H1 (cell line): Measurements from ENCODE around the gene ANKRD2.

Source experiments
- CREB1 ChIP-seq: IDR thresholded peaks from 2 replicates; pipeline ENCODE4 v1.6.1; 2012; ENCODE audit warnings: inconsistent platforms
- EP300 ChIP-seq, 2 experiments: IDR thresholded peaks; 1 replicate in 1 of 2; 2 replicates in 1 of 2; pipeline ENCODE4 v1.6.1; 2011 to 2012; ENCODE audit warnings: low read depth in 2 of 2, low read length in 2 of 2, mild to moderate bottlenecking in 2 of 2, borderline replicate concordance in 1 of 2, inconsistent platforms in 1 of 2, moderate library complexity in 1 of 2
- HDAC6 ChIP-seq: IDR thresholded peaks from one replicate; pipeline ENCODE4 v1.7.1; 2012; ENCODE audit warnings: low read depth, mild to moderate bottlenecking, inconsistent platforms, low read length, moderate library complexity
- MAFK ChIP-seq: IDR thresholded peaks from 2 replicates; pipeline ENCODE4 v1.6.1; 2012; ENCODE audit warnings: low read depth, mild to moderate bottlenecking, improper control_type of control experiment, low read length
- NRF1 ChIP-seq: IDR thresholded peaks from 2 replicates; pipeline ENCODE4 v1.6.1; 2011; ENCODE audit warnings: mild to moderate bottlenecking, low read depth, low read length, improper control_type of control experiment
- PHF8 ChIP-seq: fragments of 200-600 bp; sonication (generic); conservative IDR thresholded peaks from 2 replicates; pipeline ENCODE4 v1.7.1; 2012; ENCODE audit warnings: low read depth, mild to moderate bottlenecking, inconsistent platforms, low read length, moderate library complexity
- POLR2A ChIP-seq, 2 experiments: IDR thresholded peaks; 1 replicate in 1 of 2; 2 replicates in 1 of 2; pipeline ENCODE4 v1.6.1; 2011; ENCODE audit warnings: low read depth in 2 of 2, low read length in 2 of 2, mild to moderate bottlenecking in 2 of 2; ENCODE audit errors: control extremely low read depth in 1 of 2
- RFX5 ChIP-seq: IDR thresholded peaks from 2 replicates; pipeline ENCODE4 v1.6.1; 2011; ENCODE audit warnings: low read depth, low read length, improper control_type of control experiment, borderline replicate concordance
- SP1 ChIP-seq: IDR thresholded peaks from 2 replicates; pipeline ENCODE4 v1.6.1; 2011; ENCODE audit warnings: low read depth, low read length
- TAF1 ChIP-seq: IDR thresholded peaks from 2 replicates; pipeline ENCODE4 v1.6.1; 2011; ENCODE audit warnings: mild to moderate bottlenecking, low read depth, low read length
- TCF12 ChIP-seq: IDR thresholded peaks from 2 replicates; pipeline ENCODE4 v1.6.1; 2011; ENCODE audit warnings: low read depth, mild to moderate bottlenecking, low read length
- TF ChIP-seq, protein P1 (sequence below), 3 experiments: IDR thresholded peaks; 1 replicate in 2 of 3; 2 replicates in 1 of 3; pipeline versions ENCODE4 v1.5.1 to v1.6.1; 2011; ENCODE audit warnings: low read length in 3 of 3, mild to moderate bottlenecking in 3 of 3, inconsistent platforms in 2 of 3, low read depth in 1 of 3, moderate library complexity in 1 of 3; ENCODE audit not compliant: insufficient read depth in 1 of 3; ENCODE audit errors: control extremely low read depth in 1 of 3
- TF ChIP-seq, protein P2 (sequence below): IDR thresholded peaks from 2 replicates; pipeline ENCODE4 v1.6.1; 2012; ENCODE audit warnings: inconsistent platforms

DNA sequence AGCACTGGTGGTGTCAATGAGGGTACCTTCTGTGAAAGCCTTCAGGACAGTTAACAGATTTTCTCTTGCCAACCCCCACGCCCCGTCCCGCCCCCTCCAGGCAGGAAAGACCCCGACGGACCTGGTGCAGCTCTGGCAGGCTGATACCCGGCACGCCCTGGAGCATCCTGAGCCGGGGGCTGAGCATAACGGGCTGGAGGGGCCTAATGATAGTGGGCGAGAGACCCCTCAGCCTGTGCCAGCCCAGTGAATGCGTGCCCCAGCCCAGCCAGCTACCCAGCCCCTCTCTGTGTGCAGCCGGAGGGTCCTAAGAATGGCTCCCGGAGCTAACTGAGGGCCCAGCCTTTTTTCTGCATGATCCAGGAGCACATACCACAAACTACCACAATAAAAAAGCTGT lies 10.9 kb downstream of the ANKRD2 start:
- TF ChIP-seq MAFK: no peak
- no peak for TF ChIP-seq RFX5
- no peak for TF ChIP-seq PHF8
- TF ChIP-seq TAF1: no peak
- TF ChIP-seq, protein P1, sequence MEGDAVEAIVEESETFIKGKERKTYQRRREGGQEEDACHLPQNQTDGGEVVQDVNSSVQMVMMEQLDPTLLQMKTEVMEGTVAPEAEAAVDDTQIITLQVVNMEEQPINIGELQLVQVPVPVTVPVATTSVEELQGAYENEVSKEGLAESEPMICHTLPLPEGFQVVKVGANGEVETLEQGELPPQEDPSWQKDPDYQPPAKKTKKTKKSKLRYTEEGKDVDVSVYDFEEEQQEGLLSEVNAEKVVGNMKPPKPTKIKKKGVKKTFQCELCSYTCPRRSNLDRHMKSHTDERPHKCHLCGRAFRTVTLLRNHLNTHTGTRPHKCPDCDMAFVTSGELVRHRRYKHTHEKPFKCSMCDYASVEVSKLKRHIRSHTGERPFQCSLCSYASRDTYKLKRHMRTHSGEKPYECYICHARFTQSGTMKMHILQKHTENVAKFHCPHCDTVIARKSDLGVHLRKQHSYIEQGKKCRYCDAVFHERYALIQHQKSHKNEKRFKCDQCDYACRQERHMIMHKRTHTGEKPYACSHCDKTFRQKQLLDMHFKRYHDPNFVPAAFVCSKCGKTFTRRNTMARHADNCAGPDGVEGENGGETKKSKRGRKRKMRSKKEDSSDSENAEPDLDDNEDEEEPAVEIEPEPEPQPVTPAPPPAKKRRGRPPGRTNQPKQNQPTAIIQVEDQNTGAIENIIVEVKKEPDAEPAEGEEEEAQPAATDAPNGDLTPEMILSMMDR (IDR thresholded peaks at IDR 0.05; ENCODE audit: control extremely low read depth in 1 of 3, insufficient read depth in 1 of 3, low read depth in 1 of 3, low read length in 3 of 3): no peak
- no peak for TF ChIP-seq POLR2A (IDR thresholded peaks at IDR 0.05; ENCODE audit: control extremely low read depth in 1 of 2, low read depth in 2 of 2, low read length in 2 of 2)
- TF ChIP-seq, protein P2, sequence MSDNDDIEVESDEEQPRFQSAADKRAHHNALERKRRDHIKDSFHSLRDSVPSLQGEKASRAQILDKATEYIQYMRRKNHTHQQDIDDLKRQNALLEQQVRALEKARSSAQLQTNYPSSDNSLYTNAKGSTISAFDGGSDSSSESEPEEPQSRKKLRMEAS: no peak
- no peak for TF ChIP-seq HDAC6
- no peak for TF ChIP-seq SP1
- TF ChIP-seq EP300 (IDR thresholded peaks at IDR 0.05; ENCODE audit: borderline replicate concordance in 1 of 2, low read depth in 2 of 2, low read length in 2 of 2): no peak
- no peak for TF ChIP-seq CREB1
- TF ChIP-seq TCF12: no peak
- TF ChIP-seq NRF1: no peak
